IPS DF 4.7 (cell line): ENCODE measurements around the gene GLT1D1.

ENCODE experiments used
- DNase-seq: peaks from one replicate; pipeline ENCODE4 v3.0.0-alpha.2; 2013; ENCODE audit warnings: low spot score; ENCODE audit errors: extremely low read depth

GLT1D1 gene

DNA sequence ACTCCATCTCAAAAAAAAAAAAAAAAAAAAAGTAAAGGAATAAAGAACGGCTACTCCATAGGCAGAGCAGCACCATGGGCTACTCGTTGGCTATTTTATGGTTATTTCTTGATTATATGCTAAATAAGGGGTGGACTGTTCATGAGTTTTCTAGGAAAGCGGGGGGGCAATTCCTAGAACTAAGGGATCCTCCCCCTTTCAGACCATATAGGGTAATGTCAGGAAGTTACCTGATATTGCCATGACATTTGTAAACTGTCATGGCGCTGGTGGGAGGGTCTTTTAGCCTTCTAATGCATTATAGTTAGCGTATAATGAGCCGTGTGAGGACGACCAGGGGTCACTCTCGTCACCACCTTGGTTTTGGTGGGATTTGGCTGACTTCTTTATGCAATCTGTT lies 142.3 kb downstream of the GLT1D1 start:
- DNase-seq = no peak

DNA sequence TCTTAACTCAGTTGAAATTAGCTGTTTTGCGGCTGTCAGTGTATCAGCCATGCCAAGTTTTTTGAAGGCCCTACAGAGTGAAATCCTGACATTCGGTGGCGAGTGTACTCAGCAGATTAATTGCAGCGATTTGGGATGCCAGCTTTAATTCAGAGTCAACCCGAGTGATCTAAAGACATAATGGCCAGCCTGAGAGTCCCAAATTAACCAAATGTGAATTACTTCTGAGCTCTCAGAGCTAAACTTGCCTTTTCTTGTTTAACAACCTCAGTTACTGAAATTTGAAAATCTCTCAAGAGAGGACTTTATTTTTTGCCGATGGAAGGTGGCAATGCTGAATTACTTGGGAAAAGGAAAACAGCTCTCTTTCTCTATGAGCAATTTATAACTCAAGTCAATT lies 148.5 kb downstream of the GLT1D1 start:
- no peak for DNase-seq

GRCh38 chr12:129002427-129002826 lies 149.1 kb downstream of the GLT1D1 start:
- DNase-seq = no peak

GRCh38 chr12:129005416-129005815 lies 152.1 kb downstream of the GLT1D1 start:
- no peak for DNase-seq

- no peak for DNase-seq
These were observed 152.6 kb downstream of the GLT1D1 start for GRCh38 chr12:129005829-129006228.

DNA sequence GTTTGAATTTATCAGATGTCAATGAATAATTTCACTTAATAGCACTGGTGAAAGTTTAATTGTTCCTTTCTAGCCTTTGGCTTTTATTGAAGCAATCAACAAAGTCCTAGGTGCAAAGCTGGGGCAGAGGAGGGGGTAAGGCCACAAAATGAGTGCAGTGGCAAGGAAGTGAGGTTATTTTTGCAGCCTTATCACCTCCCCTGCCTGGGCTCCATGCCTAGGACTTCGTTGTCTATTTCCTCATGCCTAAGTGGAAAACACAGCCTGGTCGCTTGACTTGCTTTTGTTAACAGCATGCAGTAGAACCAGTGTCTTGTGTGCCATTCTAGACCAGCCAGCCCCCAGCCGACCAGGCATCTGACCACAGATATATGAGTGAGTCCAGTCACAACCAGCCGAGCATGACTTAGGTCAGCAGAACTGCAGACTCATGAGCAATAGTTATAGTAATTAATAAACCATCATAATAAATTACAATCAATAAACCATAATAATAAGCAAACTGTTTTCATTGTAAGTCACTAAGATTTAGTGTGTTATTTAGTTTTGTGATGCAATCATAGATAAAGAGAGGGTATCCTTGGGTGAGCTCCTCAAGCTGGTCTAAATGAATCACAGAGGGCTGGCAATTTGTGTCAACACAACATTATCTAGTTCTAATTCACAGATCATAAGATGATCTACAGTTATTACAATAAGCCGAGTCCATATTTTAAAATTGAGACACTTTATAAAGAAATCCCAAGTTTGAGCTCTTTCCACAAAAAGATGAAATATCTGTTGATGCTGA lies 156.8 kb downstream of the GLT1D1 start:
- DNase-seq = no peak

DNA sequence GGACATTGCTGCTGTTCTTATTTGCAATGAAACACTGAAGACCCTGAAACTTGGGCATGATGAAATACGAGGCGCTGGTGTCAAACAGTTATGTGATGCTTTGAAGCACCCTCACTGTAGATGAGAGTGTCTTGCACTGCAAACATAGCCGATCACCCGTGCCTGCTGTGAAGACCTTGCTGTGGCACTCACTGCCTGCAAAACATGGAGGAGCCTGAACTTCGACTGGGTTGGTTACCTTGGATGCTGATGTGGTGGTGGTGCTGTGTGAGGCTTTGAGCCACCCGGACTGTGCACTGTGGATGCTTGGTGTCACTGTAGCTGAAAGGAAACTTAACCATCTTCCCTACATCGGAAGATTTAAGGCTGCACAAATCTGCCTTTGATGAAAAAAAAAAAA lies 162.9 kb downstream of the GLT1D1 start:
- DNase-seq = no peak

- no peak for DNase-seq
These were observed 171.8 kb downstream of the GLT1D1 start for GRCh38 chr12:129025055-129025454.

- no peak for DNase-seq
These were observed 175.6 kb downstream of the GLT1D1 start for GRCh38 chr12:129028844-129029243.
